ENCODE measurements around the gene DHRS3. TPM values are rescaled to one million over a fixed set of nuclear protein-coding genes. Genes with fewer than 3 reads are reported as not detected.
"Not testable (repeated sequence)": the region's sequence is repeated elsewhere in the genome, so short reads cannot be mapped to it uniquely, and the experiment has no call there.

DHRS3 gene
- total RNA-seq, 4 donors from 2014 or later, result 180 to 449 (median 358) TPM

DNA sequence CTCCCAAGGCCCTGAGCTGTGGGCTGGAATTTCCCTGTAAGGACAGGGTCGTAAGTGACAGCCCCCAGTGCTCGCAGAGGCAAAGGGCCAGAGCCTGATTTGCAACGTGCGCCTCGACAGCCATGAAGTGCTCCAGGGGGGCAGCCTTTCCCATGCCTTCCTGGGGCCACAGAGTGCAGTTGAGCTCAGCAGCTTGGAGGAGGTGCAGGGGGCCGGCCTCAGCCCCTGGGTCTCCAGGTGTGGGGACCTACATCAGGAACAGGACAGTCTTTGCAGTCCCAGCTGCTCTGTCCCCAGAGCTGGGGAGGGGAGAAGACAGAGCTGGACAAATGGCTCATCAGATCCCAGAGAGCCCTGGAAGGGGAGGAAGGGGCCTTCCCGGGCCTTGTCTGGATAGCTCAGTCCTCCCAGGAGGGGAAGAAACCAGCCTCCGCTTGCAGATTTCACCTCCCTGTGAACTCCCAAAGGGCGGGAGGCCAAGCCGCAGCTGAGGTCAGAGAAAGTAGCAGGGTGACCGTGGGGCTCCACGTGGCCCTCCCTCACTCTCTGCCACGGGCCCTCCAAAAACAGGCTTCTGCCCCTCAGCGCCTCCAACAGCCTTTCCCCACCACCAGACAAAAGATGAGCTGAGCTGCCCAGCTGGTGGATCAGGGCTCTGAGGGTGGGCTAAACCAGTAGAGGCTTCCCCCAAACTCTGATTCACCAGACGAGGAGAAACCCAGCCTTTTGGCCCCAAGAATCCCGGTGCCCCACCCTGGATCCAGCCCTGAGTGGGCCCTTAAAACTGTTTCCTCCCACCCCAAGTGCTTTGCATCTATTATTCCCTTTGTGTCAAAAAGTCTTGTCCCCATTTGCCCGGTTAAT, 76.5 kb downstream of the DHRS3 start:
- TF ChIP-seq EP300 (IDR thresholded peaks at IDR 0.05) (peak in 1 of 2 donors; percentile 67), POLR2A (IDR thresholded peaks at IDR 0.05) (no peak)
- H3K27me3 ChIP-seq, result no peaks in the 10 kb centered on the region
- DNase-seq (ENCODE audit: low spot score in 2 of 2), result no peak
- H3K4me3 ChIP-seq, result no peak overlapping the region
- WGBS, 2 donors, result 19 to 38% methylated on average over 11 to 17 of the region's 17 CpGs
- H3K9me3 ChIP-seq, result peaks cover 0 to 2% (median 0%) of the 10 kb centered on the region in 4 donors
- H3K4me1 ChIP-seq, result peaks cover 0 to 48% (median 24%) of the 10 kb centered on the region in 4 donors
- peak overlapping the region; percentile 55 to 90 (median 81) for H3K27ac ChIP-seq
- H3K36me3 ChIP-seq, result no peaks in the 10 kb centered on the region

DNA sequence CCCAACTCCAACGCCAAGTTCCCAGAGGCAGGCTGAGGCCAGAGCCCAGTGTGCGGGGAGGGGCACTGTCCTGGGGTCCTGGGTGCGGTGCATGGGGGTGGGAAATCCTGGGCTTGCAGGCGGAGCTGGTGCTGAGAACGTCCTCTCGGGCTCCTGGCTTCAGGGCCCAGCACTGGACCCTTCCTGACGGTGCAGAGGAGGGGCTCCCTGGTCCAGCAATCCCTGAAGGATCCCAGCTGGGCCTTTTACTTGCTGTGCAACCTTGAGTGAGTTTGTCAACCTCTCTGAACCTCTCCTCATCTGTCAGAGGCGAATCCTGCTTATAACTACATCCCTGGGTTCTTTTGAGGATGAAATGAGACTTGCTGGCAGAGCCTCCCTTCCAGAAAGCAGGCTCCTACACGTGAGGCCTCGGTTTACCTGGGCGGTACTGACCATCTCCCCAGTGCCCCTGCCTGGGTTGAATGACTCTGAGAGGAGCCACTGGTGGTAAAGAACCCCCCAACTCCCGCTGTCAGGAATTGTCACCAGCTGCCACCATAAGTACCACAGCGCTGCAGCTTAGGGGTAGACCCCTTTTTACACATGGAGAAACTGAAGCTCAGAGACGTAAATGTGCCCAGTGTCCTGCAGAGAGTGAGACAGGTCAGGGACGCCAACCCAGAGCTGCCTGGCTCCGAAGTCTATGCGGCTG, 77.3 kb downstream of the DHRS3 start:
- WGBS, 2 donors, result 39 to 52% methylated on average over 11 of the region's 17 CpGs
- H3K4me1 ChIP-seq, result peaks cover 0 to 44% (median 24%) of the 10 kb centered on the region in 4 donors
- H3K27me3 ChIP-seq, result no peaks in the 10 kb centered on the region
- no peak for DNase-seq (ENCODE audit: low spot score in 2 of 2)
- peak overlapping the region in 2 of 4 donors; percentile 1 to 31 for H3K4me3 ChIP-seq
- peak overlapping the region; percentile 55 to 90 (median 81) for H3K27ac ChIP-seq
- H3K9me3 ChIP-seq, result peaks cover 0 to 9% (median 0%) of the 10 kb centered on the region in 4 donors
- no peak for TF ChIP-seq EP300 (IDR thresholded peaks at IDR 0.05)
- TF ChIP-seq, protein P1, sequence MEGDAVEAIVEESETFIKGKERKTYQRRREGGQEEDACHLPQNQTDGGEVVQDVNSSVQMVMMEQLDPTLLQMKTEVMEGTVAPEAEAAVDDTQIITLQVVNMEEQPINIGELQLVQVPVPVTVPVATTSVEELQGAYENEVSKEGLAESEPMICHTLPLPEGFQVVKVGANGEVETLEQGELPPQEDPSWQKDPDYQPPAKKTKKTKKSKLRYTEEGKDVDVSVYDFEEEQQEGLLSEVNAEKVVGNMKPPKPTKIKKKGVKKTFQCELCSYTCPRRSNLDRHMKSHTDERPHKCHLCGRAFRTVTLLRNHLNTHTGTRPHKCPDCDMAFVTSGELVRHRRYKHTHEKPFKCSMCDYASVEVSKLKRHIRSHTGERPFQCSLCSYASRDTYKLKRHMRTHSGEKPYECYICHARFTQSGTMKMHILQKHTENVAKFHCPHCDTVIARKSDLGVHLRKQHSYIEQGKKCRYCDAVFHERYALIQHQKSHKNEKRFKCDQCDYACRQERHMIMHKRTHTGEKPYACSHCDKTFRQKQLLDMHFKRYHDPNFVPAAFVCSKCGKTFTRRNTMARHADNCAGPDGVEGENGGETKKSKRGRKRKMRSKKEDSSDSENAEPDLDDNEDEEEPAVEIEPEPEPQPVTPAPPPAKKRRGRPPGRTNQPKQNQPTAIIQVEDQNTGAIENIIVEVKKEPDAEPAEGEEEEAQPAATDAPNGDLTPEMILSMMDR (IDR thresholded peaks at IDR 0.05), result no peak
- TF ChIP-seq POLR2A (IDR thresholded peaks at IDR 0.05), result no peak
- no peaks in the 10 kb centered on the region for H3K36me3 ChIP-seq

- Histone ChIP-seq H3K4me3 (peak overlapping the region in 2 of 4 donors; percentile 1 to 31), H3K27me3 (no peaks in the 10 kb centered on the region), H3K27ac (peak overlapping the region; percentile 55 to 90 (median 81)), H3K4me1 (peaks cover 0 to 44% (median 24%) of the 10 kb centered on the region in 4 donors), H3K36me3 (no peaks in the 10 kb centered on the region), H3K9me3 (peaks cover 0 to 10% (median 0%) of the 10 kb centered on the region in 4 donors)
- DNase-seq (ENCODE audit: low spot score in 2 of 2), result peak; percentile 65 to 74
- 10 to 18% methylated on average over 21 to 34 of the region's 34 CpGs for WGBS, 2 donors
- no peak for TF ChIP-seq POLR2A (IDR thresholded peaks at IDR 0.05)
- TF ChIP-seq, protein P1 (IDR thresholded peaks at IDR 0.05), result peak in 3 of 5 experiments; percentile 9 to 36 (median 24)
- peak; percentile 72 to 91 for TF ChIP-seq EP300 (IDR thresholded peaks at IDR 0.05)
Measured at GRCh38 chr1:12539705-12540579, 78.1 kb downstream of the DHRS3 start.

DNA sequence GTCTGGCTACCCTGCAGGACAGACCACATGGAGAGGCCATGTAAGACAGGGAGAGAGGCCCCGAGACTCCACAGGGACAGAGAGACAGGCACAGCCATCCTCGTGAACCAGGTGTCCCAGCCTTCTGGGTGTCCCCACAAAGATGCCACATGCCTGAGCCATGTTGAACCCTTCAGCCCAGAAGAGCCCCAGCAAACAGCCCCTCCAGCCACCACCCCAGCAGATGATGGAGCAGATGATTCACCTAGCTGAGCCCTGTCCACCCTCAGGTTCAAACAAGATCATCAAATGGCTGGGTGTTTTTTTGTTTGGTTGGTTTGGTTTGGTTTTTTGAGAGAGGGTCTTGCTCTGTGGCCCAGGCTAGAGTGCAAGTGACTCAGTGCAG, 78.7 kb downstream of the DHRS3 start:
- Histone ChIP-seq H3K4me3 (no peak overlapping the region), H3K36me3 (no peaks in the 10 kb centered on the region), H3K27me3 (no peaks in the 10 kb centered on the region), H3K4me1 (peaks cover 0 to 43% (median 23%) of the 10 kb centered on the region in 4 donors), H3K27ac (peak overlapping the region; percentile 55 to 90 (median 81)), H3K9me3 (peaks cover 0 to 10% (median 0%) of the 10 kb centered on the region in 4 donors)
- DNase-seq (ENCODE audit: low spot score in 2 of 2), result no peak
- 100% methylated on average over 2 of the region's 2 CpGs for WGBS, 2 donors
- no peak for TF ChIP-seq POLR2A (IDR thresholded peaks at IDR 0.05)
- TF ChIP-seq, protein P1 (IDR thresholded peaks at IDR 0.05), result no peak
- no peak for TF ChIP-seq EP300 (IDR thresholded peaks at IDR 0.05)

GRCh38 chr1:12538536-12538935, 79.5 kb downstream of the DHRS3 start:
- H3K4me1 ChIP-seq, result peaks cover 0 to 37% (median 21%) of the 10 kb centered on the region in 4 donors
- not testable (repeated sequence) for H3K36me3 ChIP-seq; H3K27me3 ChIP-seq; H3K9me3 ChIP-seq; H3K4me3 ChIP-seq; DNase-seq (ENCODE audit: low spot score in 2 of 2)
- H3K27ac ChIP-seq, result peak overlapping the region in 2 of 4 donors; percentile 9 to 38
- 79 to 83% methylated on average over 3 of the region's 3 CpGs for WGBS, 2 donors
